Smooth muscle cell (in vitro differentiated cells): ENCODE results near the gene TRPT1. TPM values are rescaled to one million over a fixed set of nuclear protein-coding genes. Genes with fewer than 3 reads are reported as not detected.

Experiments
- DNase-seq: peaks from one replicate; lab custom pipeline; 2025; ENCODE audit not compliant: unreplicated experiment; lab: John Stamatoyannopoulos, UW
- H2AFZ ChIP-seq: fragments of 200-600 bp; sonication (generic); 2 replicates; pipeline ENCODE4 v1.6.0; 2016; ENCODE audit warnings: antibody characterized with exemption, low read depth, mild to moderate bottlenecking
- H3F3A ChIP-seq: fragments of 200-600 bp; sonication (generic); 2 replicates; pipeline ENCODE4 v1.6.0; 2017; ENCODE audit warnings: antibody characterized with exemption, low read depth
- H3K27ac ChIP-seq: fragments of 200-600 bp; sonication (generic); 2 replicates; pipeline ENCODE4 v1.5.1; 2016; ENCODE audit warnings: low read depth, mild to moderate bottlenecking
- H3K27me3 ChIP-seq: fragments of 200-600 bp; sonication (generic); 2 replicates; pipeline ENCODE4 v1.6.1; 2016; ENCODE audit warnings: low read depth, mild to moderate bottlenecking
- H3K36me3 ChIP-seq: fragments of 200-600 bp; sonication (generic); 2 replicates; pipeline ENCODE4 v1.5.1; 2016; ENCODE audit warnings: low read depth
- H3K4me1 ChIP-seq: fragments of 200-600 bp; sonication (generic); 2 replicates; pipeline ENCODE4 v1.5.1; 2016; ENCODE audit warnings: low read depth
- H3K4me2 ChIP-seq: fragments of 200-600 bp; sonication (generic); 2 replicates; pipeline ENCODE4 v1.6.0; 2016; ENCODE audit warnings: mild to moderate bottlenecking
- H3K4me3 ChIP-seq: fragments of 200-600 bp; sonication (generic); 2 replicates; pipeline ENCODE4 v1.5.1; 2016; ENCODE audit warnings: mild to moderate bottlenecking
- H3K79me2 ChIP-seq: fragments of 200-600 bp; sonication (generic); 2 replicates; pipeline ENCODE4 v1.6.0; 2016; ENCODE audit warnings: low read depth, mild to moderate bottlenecking
- H3K9ac ChIP-seq: fragments of 200-600 bp; sonication (generic); 2 replicates; pipeline ENCODE4 v1.6.0; 2016; ENCODE audit warnings: low read depth
- H3K9me3 ChIP-seq: fragments of 200-600 bp; sonication (generic); replicated peaks from 2 replicates; pipeline ENCODE4 v1.5.1; 2016; ENCODE audit warnings: low read depth
- H4K20me1 ChIP-seq: fragments of 200-600 bp; sonication (generic); 2 replicates; pipeline ENCODE4 v1.6.0; 2016; ENCODE audit warnings: low read depth
- WGBS: methylation state at CpG from one replicate; pipeline ENCODE4 v1.1.7; 2016; ENCODE audit warnings: low lambda C conversion rate; 5-methylcytosine and 5-hydroxymethylcytosine counted together
- polyA plus RNA-seq: library from polyadenylated mRNA; unstranded; fragments of >200 nt; fragmentation: Nextera tagmentation; extraction: Ambion mirVana; gene quantifications from 2 replicates; pipeline ENCODE4 v1.2.1, GENCODE V29; 2016
- total RNA-seq: library from RNA; depleted of rRNA; stranded (reverse); fragments of >200 nt; gene quantifications from 2 replicates; pipeline ENCODE4 v1.2.3, GENCODE V29; 2014
- TF ChIP-seq, protein P1 (sequence below): fragments of 200-600 bp; sonication (generic); IDR thresholded peaks from 2 replicates; pipeline ENCODE4 v1.5.1; 2017; ENCODE audit warnings: borderline replicate concordance, mild to moderate bottlenecking, antibody characterized with exemption; ENCODE audit not compliant: insufficient read depth, poor library complexity, severe bottlenecking

Gene TRPT1
- total and polyA plus RNA-seq, 2 experiments from 2014 or later: 52.6 to 65.6 TPM

DNA sequence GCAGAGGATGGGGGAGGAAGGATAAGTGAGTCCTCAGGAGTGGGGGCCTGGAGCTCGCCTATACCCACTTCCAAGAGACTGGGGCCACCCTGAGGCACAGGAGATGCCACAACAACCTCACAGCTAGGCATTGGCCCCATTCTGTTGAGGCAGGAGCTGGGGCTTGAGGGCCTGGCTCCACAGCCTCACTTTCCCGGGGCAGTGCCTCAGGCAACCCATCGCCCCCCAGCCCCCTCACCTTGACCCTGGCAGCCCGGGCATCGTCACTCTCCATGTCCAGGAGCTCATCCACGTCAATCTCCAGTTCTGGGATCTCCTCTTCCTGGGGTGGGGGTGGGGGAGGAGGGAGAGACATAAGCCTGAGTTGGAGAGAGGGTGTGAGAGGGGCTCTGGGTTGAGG is 19.0 kb upstream of the TRPT1 start:
- no peaks in the 10 kb centered on the region for H3K36me3 ChIP-seq
- H3K79me2 ChIP-seq: peaks cover 19% of the 10 kb centered on the region
- peak overlapping the region; percentile 87 for H3K27ac ChIP-seq
- H3K4me1 ChIP-seq: peaks cover 21% of the 10 kb centered on the region
- H3K9me3 ChIP-seq: no peaks in the 10 kb centered on the region
- H3K4me3 ChIP-seq: peak overlapping the region; percentile 63
- H3F3A ChIP-seq: peaks cover 7% of the 10 kb centered on the region
- H3K9ac ChIP-seq: peak overlapping the region; percentile 74
- TF ChIP-seq, protein P1, sequence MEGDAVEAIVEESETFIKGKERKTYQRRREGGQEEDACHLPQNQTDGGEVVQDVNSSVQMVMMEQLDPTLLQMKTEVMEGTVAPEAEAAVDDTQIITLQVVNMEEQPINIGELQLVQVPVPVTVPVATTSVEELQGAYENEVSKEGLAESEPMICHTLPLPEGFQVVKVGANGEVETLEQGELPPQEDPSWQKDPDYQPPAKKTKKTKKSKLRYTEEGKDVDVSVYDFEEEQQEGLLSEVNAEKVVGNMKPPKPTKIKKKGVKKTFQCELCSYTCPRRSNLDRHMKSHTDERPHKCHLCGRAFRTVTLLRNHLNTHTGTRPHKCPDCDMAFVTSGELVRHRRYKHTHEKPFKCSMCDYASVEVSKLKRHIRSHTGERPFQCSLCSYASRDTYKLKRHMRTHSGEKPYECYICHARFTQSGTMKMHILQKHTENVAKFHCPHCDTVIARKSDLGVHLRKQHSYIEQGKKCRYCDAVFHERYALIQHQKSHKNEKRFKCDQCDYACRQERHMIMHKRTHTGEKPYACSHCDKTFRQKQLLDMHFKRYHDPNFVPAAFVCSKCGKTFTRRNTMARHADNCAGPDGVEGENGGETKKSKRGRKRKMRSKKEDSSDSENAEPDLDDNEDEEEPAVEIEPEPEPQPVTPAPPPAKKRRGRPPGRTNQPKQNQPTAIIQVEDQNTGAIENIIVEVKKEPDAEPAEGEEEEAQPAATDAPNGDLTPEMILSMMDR: no peak
- WGBS: 66% methylated on average over 6 of the region's 6 CpGs
- DNase-seq: no peak
- H4K20me1 ChIP-seq: peaks cover 30% of the 10 kb centered on the region
- no peak overlapping the region for H2AFZ ChIP-seq
- H3K4me2 ChIP-seq: peak overlapping the region; percentile 89
- no peaks in the 10 kb centered on the region for H3K27me3 ChIP-seq

DNA sequence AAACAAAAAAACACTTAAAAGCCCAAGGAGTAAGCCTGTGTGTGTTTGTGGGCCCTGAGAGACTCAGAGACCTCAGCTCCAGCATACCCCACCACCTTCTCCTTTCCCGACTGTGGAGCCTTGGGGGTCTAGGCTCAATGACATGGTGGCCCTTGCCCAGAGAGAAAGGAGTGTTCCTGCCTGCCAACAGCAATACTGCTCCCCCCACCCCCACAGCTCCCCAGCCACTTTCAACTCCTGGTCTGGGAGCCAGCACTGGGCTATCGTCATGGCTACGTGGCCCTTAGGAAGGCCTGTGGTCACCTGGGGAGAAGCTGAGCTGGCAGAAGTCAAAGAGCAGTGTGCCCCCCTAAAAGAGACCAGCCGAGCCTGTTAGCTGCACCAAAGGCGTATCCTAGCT is 18.1 kb upstream of the TRPT1 start:
- no peaks in the 10 kb centered on the region for H3K9me3 ChIP-seq
- no peaks in the 10 kb centered on the region for H3K27me3 ChIP-seq
- H4K20me1 ChIP-seq: peaks cover 30% of the 10 kb centered on the region
- no peak overlapping the region for H3K4me3 ChIP-seq
- TF ChIP-seq, protein P1: no peak
- no peak overlapping the region for H2AFZ ChIP-seq
- DNase-seq: no peak
- peak overlapping the region; percentile 87 for H3K27ac ChIP-seq
- H3K79me2 ChIP-seq: peaks cover 19% of the 10 kb centered on the region
- H3K4me2 ChIP-seq: no peak overlapping the region
- H3K4me1 ChIP-seq: peaks cover 21% of the 10 kb centered on the region
- 70% methylated on average over 5 of the region's 5 CpGs for WGBS
- H3K9ac ChIP-seq: no peak overlapping the region
- no peaks in the 10 kb centered on the region for H3K36me3 ChIP-seq
- H3F3A ChIP-seq: peaks cover 10% of the 10 kb centered on the region

DNA sequence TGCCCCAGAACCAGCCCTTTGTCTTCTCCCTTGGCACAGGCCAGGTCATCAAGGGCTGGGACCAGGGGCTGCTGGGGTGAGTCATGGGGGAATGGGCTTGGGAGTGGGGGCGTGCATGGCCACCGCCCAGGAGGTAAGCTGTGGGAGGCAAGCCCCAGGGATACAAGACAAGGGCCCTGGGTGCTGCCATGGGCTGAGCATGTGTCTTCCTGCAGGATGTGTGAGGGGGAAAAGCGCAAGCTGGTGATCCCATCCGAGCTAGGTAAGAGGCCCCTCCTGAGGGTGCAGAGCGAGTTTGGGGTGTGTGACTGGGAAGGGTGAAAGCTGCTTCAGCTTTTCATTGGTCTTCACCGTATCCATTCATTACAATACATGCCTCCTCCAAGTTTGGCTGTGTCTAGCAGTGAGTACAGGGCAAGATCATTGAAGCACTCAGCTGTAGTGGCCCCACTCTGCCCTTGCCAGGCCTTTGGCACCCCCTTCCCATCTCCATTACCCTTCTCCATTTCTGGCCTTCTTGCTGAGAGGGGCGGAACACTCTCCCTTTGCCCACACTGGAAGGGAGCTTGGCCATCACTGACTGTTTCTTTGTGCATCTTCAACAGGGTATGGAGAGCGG is 17.4 kb upstream of the TRPT1 start:
- no peak for DNase-seq
- H3K79me2 ChIP-seq: peaks cover 19% of the 10 kb centered on the region
- no peak overlapping the region for H2AFZ ChIP-seq
- H4K20me1 ChIP-seq: peaks cover 30% of the 10 kb centered on the region
- H3K27ac ChIP-seq: peak overlapping the region; percentile 87
- no peaks in the 10 kb centered on the region for H3K36me3 ChIP-seq
- H3K9ac ChIP-seq: no peak overlapping the region
- peaks cover 17% of the 10 kb centered on the region for H3F3A ChIP-seq
- H3K4me2 ChIP-seq: peak overlapping the region; percentile 96
- H3K4me1 ChIP-seq: peaks cover 18% of the 10 kb centered on the region
- WGBS: 87% methylated on average over 8 of the region's 8 CpGs
- no peaks in the 10 kb centered on the region for H3K9me3 ChIP-seq
- H3K27me3 ChIP-seq: no peaks in the 10 kb centered on the region
- H3K4me3 ChIP-seq: no peak overlapping the region
- TF ChIP-seq, protein P1: no peak
